ENCODE data around the gene ROBO1. TPM values are rescaled to one million over a fixed set of nuclear protein-coding genes. Genes with fewer than 3 reads are reported as not detected.

ROBO1 gene
- total RNA-seq, 1 donor from 2014 or later: 71.7 TPM

GRCh38 chr3:79139395-79140068 is 628.3 kb downstream of the ROBO1 start:
- Mint-ChIP-seq H3K4me1 (ENCODE audit: low read depth, unreplicated experiment) (peaks cover 3% of the 10 kb centered on the region), H3K27ac (ENCODE audit: unreplicated experiment) (no peak overlapping the region), H3K9me3 (ENCODE audit: unreplicated experiment) (no peaks in the 10 kb centered on the region), H3K27me3 (ENCODE audit: low read depth, unreplicated experiment) (no peaks in the 10 kb centered on the region), H3K36me3 (ENCODE audit: low read depth, unreplicated experiment) (no peaks in the 10 kb centered on the region), H3K4me3 (ENCODE audit: unreplicated experiment) (no peak overlapping the region)
- FAIRE-seq (no peak), DNase-seq (ENCODE audit: low read depth) (peak; percentile 59)
- H3K9ac ChIP-seq (ENCODE audit: low read length): no peak overlapping the region
- H3K9me3 ChIP-seq (ENCODE audit: insufficient read depth, low read depth, low read length): no peaks in the 10 kb centered on the region
- H3K4me1 ChIP-seq (ENCODE audit: insufficient read depth, low read length): peaks cover 6% of the 10 kb centered on the region
- H3K27ac ChIP-seq (ENCODE audit: low read depth, low read length): peak overlapping the region; percentile 28
- peak overlapping the region; percentile 67 for H3K4me2 ChIP-seq (ENCODE audit: low read length)
- H2AFZ ChIP-seq (ENCODE audit: low read depth, low read length): peak overlapping the region; percentile 19
- H3K4me3 ChIP-seq (ENCODE audit: insufficient read depth, low read depth, low read length): no peak overlapping the region
- TF ChIP-seq EZH2 (IDR thresholded peaks at IDR 0.05; ENCODE audit: insufficient read depth, low read length) (no peak), CTCF (IDR thresholded peaks at IDR 0.05; ENCODE audit: insufficient read depth, low read depth, low read length) (no peak)
- H4K20me1 ChIP-seq (ENCODE audit: insufficient read depth, low read length): no peaks in the 10 kb centered on the region
- no peaks in the 10 kb centered on the region for H3K79me2 ChIP-seq (ENCODE audit: insufficient read depth, low read length)
- H3K27me3 ChIP-seq (ENCODE audit: insufficient read depth, low read length): no peaks in the 10 kb centered on the region
- no peaks in the 10 kb centered on the region for H3K36me3 ChIP-seq (ENCODE audit: insufficient read depth, low read length)

GRCh38 chr3:79125313-79125984 is 642.3 kb downstream of the ROBO1 start:
- Mint-ChIP-seq H3K27ac (ENCODE audit: unreplicated experiment) (no peak overlapping the region), H3K4me1 (ENCODE audit: low read depth, unreplicated experiment) (no peaks in the 10 kb centered on the region), H3K27me3 (ENCODE audit: low read depth, unreplicated experiment) (peaks cover 4% of the 10 kb centered on the region), H3K9me3 (ENCODE audit: unreplicated experiment) (no peaks in the 10 kb centered on the region), H3K4me3 (ENCODE audit: unreplicated experiment) (no peak overlapping the region), H3K36me3 (ENCODE audit: low read depth, unreplicated experiment) (no peaks in the 10 kb centered on the region)
- FAIRE-seq (no peak), DNase-seq (ENCODE audit: low read depth) (no peak)
- H3K36me3 ChIP-seq (ENCODE audit: insufficient read depth, low read length): no peaks in the 10 kb centered on the region
- no peak overlapping the region for H3K4me3 ChIP-seq (ENCODE audit: insufficient read depth, low read depth, low read length)
- no peak overlapping the region for H2AFZ ChIP-seq (ENCODE audit: low read depth, low read length)
- H3K79me2 ChIP-seq (ENCODE audit: insufficient read depth, low read length): no peaks in the 10 kb centered on the region
- no peak overlapping the region for H3K27ac ChIP-seq (ENCODE audit: low read depth, low read length)
- H3K9ac ChIP-seq (ENCODE audit: low read length): no peak overlapping the region
- H3K9me3 ChIP-seq (ENCODE audit: insufficient read depth, low read depth, low read length): no peaks in the 10 kb centered on the region
- no peaks in the 10 kb centered on the region for H3K27me3 ChIP-seq (ENCODE audit: insufficient read depth, low read length)
- H4K20me1 ChIP-seq (ENCODE audit: insufficient read depth, low read length): no peaks in the 10 kb centered on the region
- no peaks in the 10 kb centered on the region for H3K4me1 ChIP-seq (ENCODE audit: insufficient read depth, low read length)
- no peak overlapping the region for H3K4me2 ChIP-seq (ENCODE audit: low read length)
- TF ChIP-seq EZH2 (IDR thresholded peaks at IDR 0.05; ENCODE audit: insufficient read depth, low read length) (no peak), CTCF (IDR thresholded peaks at IDR 0.05; ENCODE audit: insufficient read depth, low read depth, low read length) (no peak)

GRCh38 chr3:79115458-79115857 is 652.3 kb downstream of the ROBO1 start:
- Mint-ChIP-seq H3K27me3 (ENCODE audit: low read depth, unreplicated experiment) (no peaks in the 10 kb centered on the region), H3K9me3 (ENCODE audit: unreplicated experiment) (no peaks in the 10 kb centered on the region), H3K27ac (ENCODE audit: unreplicated experiment) (no peak overlapping the region), H3K4me1 (ENCODE audit: low read depth, unreplicated experiment) (peaks cover 9% of the 10 kb centered on the region), H3K4me3 (ENCODE audit: unreplicated experiment) (no peak overlapping the region), H3K36me3 (ENCODE audit: low read depth, unreplicated experiment) (no peaks in the 10 kb centered on the region)
- H3K27me3 ChIP-seq (ENCODE audit: insufficient read depth, low read length): no peaks in the 10 kb centered on the region
- no peaks in the 10 kb centered on the region for H4K20me1 ChIP-seq (ENCODE audit: insufficient read depth, low read length)
- H3K79me2 ChIP-seq (ENCODE audit: insufficient read depth, low read length): no peaks in the 10 kb centered on the region
- no peaks in the 10 kb centered on the region for H3K36me3 ChIP-seq (ENCODE audit: insufficient read depth, low read length)
- no peak for DNase-seq (ENCODE audit: low read depth)
- FAIRE-seq: no peak
- H3K4me1 ChIP-seq (ENCODE audit: insufficient read depth, low read length): no peaks in the 10 kb centered on the region
- H3K9ac ChIP-seq (ENCODE audit: low read length): no peak overlapping the region
- H3K4me3 ChIP-seq (ENCODE audit: insufficient read depth, low read depth, low read length): no peak overlapping the region
- H2AFZ ChIP-seq (ENCODE audit: low read depth, low read length): no peak overlapping the region
- no peak overlapping the region for H3K4me2 ChIP-seq (ENCODE audit: low read length)
- no peak overlapping the region for H3K27ac ChIP-seq (ENCODE audit: low read depth, low read length)
- H3K9me3 ChIP-seq (ENCODE audit: insufficient read depth, low read depth, low read length): no peaks in the 10 kb centered on the region
- TF ChIP-seq CTCF (IDR thresholded peaks at IDR 0.05; ENCODE audit: insufficient read depth, low read depth, low read length) (no peak), EZH2 (IDR thresholded peaks at IDR 0.05; ENCODE audit: insufficient read depth, low read length) (no peak)
